ENCODE results near the gene ASTN1.

- TF ChIP-seq REST (IDR thresholded peaks at IDR 0.05; ENCODE audit: insufficient read depth in 1 of 2, low read depth in 2 of 2, low read length in 1 of 2) (no peak), CTCF (IDR thresholded peaks at IDR 0.05) (no peak), TCF7L2 (IDR thresholded peaks at IDR 0.05; ENCODE audit: low read depth, low read length) (no peak)
Observed at GRCh38 chr1:177063648-177064047, 100.9 kb downstream of the ASTN1 start.

Data from Panc1 (cell line).